Ramos (cell line): ENCODE results near the gene SOX6.

ENCODE experiments used
- in situ Hi-C: fragments of 300-500 bp; cut with MboI; formaldehyde crosslinking; loops from one replicate; pipeline ENCODE4 v1.14.3; 2022; ENCODE audit warnings: low sequenced_read_pairs; ENCODE audit not compliant: unreplicated experiment

The SOX6 gene

GRCh38 chr11:16326679-16327297 is 29.6 kb downstream of the SOX6 start:
- in situ Hi-C loops, result no loop called here

DNA sequence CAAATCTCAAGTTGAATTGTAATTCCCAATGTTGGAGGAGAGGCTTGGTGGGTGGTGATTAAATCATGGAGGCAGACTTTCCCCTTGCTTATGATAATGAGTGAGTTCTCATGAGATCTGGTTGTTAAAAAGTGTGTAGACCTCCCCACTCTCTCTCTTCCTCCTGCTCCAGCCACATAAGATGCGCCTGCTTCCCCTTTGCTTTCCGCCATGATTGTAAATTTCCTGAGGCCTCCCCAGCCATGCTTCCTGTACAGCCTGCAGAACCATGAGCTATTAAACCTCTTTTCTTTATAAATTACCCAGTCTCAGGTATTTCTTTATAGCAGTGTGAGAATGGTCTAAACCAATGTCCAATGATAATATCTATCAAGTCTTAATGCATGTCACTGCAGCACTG is 34.2 kb downstream of the SOX6 start:
- in situ Hi-C loops, result no loop called here

GRCh38 chr11:16321148-16321547 is 35.2 kb downstream of the SOX6 start:
- in situ Hi-C loops, result no loop called here

DNA sequence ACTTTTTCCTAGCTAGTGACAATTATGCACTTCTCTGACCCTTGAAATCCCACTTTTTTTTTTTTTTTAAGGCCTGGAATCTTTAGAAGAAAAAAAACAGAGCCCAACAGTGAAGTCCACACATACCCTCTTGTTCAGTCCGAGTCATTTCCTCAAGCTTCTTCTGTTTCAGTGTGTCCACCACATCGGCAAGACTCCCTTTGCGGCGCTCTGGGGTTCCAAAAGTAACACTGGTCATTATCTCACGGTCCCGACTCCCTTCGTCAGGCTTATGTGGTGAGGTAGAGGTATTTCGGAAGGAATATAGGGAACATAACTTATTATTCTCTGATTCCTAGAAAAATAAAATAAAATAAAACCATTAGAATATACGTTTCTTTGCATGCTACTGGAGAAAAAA is 38.0 kb downstream of the SOX6 start:
- in situ Hi-C loops, result no loop called here

DNA sequence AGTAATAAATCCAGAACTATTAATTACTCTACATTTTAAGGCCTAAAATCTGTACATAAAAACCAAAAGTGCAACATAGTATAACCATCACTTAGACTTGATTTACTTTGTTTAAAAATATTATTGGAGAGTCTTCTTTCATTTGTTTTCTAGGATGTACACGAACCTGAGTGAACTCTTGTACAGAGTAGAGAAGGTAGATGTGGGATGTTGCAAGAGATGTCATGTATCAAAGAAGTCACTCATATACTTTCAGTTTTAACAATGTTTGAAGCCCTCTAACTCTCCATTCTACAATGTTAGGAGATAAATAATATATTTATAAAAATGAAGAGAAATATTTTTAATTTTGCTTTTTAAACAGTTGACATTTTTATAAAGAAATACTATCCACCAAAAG is 38.6 kb downstream of the SOX6 start:
- in situ Hi-C loops, result no loop called here

GRCh38 chr11:16313846-16314245 is 42.5 kb downstream of the SOX6 start:
- in situ Hi-C loops, result no loop called here

DNA sequence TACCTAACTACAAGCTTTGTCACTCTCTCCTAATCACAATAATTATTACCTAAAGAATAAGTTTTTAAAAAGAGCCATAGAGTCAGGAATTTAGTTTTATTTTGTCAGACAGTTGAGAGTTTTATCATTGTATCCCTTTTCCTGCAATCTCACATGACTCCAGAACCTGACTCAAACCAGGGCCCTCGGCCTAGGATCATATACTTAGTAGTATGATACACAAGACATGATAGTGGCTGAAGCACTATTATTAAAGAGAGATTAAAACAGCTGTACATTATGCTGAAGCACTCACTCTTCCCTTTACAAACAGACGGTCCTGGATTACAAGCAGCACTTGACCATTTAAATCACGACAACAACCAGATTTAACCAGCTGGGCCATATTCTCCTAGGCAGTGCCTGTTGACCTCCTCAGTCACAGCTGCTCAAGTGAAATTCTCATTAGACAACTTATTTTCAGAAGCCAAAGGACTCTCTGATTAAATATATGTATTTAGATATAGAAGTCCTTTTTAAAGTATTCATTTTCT is 44.0 kb downstream of the SOX6 start:
- in situ Hi-C loops, result no loop called here

GRCh38 chr11:16311831-16312230 is 44.5 kb downstream of the SOX6 start:
- in situ Hi-C loops, result no loop called here

GRCh38 chr11:16310943-16311342 is 45.4 kb downstream of the SOX6 start:
- in situ Hi-C loops, result no loop called here

DNA sequence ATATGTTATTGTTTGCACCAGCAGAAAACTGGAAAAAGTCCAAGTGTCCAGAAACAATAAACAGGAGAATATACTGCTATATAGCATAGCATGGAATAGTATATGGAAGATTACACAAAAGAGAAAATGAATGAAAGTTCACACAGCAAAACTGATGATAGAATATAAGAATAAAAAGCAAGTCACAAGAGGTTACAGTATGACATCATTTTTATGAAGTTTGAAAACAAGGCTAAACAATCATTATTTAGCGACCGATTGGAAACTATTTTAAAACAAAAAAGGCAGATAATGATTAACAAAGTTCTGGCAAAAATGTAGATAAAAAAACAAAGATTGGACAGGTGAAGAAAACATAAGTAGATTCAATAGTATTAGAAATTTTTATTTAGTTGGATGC is 47.1 kb downstream of the SOX6 start:
- in situ Hi-C loops, result no loop called here

GRCh38 chr11:16301462-16301861 is 54.9 kb downstream of the SOX6 start:
- in situ Hi-C loops, result no loop called here

DNA sequence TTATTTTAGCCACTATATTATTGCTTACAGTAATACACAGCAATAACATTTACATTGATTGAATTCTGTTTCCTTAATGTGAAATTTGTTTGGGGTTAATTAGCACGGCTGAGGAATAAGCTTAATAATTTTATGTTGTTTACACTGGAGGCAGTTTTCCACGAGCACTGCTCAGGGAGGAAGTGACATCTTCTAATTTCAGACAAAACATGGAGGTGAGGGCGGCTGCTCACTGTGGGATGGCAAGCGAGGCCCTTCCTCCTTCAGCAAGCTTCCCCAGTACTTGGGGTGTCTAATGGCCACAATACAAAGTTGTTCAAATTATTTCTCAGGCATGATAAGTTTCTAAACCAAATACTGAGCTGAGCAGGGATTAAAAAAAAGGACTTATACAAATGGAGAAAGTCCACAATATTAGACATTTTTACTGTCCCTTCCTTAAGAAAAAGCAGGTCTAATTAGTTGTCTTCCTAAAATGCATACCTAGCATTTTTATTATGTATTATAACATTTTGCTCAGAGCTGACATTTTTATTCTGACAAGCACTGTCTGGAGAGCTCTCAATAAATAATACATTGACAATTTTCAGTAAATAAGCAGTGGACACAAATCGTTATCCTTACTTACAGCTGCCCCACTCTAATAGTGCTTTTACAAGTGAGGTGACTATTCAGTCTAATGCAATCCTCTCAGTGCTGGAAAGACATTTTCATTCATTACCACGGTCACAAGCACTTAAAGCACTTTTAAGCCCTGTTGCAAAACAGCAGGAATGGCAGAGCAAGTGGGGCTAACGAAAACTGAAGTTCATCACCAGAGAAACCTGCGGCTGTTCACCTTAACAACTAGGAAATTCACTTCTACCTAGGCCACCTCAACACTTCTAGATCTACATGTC is 56.2 kb downstream of the SOX6 start:
- in situ Hi-C loops, result no loop called here

- in situ Hi-C loops, result no loop called here
Measured at GRCh38 chr11:16299390-16299789, 57.0 kb downstream of the SOX6 start.

GRCh38 chr11:16297332-16297731 is 59.0 kb downstream of the SOX6 start:
- in situ Hi-C loops, result no loop called here

DNA sequence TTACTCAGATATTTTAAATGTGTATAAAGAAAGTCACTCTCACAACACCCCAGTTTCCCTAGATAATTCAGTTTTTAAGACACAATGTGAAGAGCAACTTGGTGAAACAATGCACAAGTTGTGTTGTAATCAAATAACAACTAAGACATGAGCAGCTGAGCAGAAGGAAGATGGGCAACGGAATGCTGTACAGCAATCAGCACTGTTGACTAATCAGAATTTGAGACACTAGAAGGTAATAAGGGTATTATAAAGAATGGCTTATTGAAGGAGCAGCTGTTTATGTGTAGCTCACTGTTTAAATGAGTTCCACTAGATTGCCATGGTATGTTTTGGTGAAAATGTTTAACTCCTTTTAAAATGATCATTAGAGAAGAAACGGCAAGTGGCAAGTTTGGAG is 60.1 kb downstream of the SOX6 start:
- in situ Hi-C loops, result no loop called here

DNA sequence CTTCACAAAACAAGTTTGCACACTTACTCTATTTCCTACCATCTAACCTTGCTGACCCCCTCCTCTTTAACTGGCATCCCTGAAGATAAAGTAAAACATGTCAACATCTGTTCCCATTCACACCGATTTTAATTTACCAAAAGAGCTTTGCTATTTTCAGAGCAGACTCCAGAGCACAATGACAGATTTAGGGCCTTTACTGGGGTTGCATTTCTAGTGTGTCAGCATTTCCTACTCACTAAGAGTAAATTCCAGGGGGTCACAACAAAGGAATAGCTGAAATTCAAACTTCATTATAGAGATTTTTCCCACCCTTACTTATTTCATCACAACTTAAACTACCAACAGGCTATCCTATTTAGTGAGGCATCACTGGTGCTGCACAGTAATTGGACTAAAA is 60.8 kb downstream of the SOX6 start:
- in situ Hi-C loops, result no loop called here

DNA sequence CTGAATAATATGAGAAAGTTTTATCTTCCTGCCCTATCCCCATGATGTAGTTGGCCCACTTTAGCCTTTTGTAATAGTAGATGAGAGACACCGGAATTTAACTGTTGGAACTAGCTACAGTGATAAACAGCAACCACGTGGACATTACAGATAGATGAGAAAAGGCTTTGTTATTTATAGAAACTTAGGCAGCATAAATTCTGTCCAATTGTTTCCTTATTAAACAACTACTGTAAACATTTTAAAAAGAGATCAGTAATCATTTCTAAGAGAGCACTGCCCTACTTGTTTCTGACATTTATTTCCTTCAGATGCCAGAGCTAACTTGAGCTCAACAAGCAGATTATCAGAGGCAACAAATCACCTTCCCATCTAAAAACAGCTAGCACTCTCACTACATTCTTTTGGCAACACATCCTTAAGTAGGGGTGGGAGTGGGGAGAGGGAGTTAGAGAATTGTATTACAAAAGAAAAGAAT is 63.1 kb downstream of the SOX6 start:
- in situ Hi-C loops, result no loop called here

GRCh38 chr11:16292167-16292859 is 64.0 kb downstream of the SOX6 start:
- in situ Hi-C loops, result no loop called here

DNA sequence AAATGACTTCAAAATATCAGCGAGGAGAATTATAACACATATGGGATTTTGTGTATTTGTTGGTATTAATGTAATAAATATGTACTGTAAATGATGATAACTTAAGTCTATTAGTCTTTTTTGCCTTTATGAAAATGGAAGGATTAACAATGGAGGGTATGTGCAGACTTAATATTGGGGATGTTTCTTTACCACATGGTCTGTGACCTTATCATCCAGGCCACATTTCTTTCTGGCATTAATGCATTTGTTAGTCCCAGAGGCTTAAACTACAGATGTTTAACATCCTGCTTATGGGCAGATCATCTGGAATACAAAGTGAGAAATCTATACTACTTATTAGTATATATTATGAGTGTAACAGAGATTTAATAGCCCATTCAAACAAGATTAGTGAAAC is 64.6 kb downstream of the SOX6 start:
- in situ Hi-C loops, result no loop called here

DNA sequence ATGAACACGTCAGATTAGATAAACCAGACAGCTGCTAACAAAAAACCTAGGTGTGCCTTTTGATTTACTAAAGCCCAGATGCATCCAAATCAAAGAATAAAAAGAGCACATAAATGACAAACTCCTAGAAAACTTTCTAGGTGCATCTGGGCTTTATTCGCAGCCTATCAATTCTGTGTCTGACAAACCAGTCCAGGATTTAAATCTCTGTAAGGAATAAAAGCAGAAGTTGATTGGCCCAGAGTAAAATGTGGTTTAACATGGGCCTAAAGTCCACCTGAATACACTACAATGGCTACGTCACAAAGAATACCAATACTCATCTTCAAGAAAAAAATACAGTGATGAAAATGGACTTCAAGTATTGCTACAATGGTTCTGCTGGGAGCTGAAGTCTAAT is 66.8 kb downstream of the SOX6 start:
- in situ Hi-C loops, result no loop called here
